AG04449 (cell line): ENCODE results near the gene ABHD17C.

ENCODE experiments used
- CTCF ChIA-PET: fragments of 350-600 bp; formaldehyde crosslinking; extraction: SDS; loops from one replicate; lab custom pipeline; 2021; ENCODE audit warnings: antibody characterized with exemption; lab: Yijun Ruan, JAX
- POLR2A ChIA-PET: fragments of 400-600, 350-600 bp; formaldehyde crosslinking; extraction: SDS; loops from one replicate; lab custom pipeline; 2020; ENCODE audit warnings: antibody characterized with exemption, inconsistent platforms; lab: Yijun Ruan, JAX
- DNase-seq: peaks from one replicate; pipeline ENCODE4 v3.0.0-alpha.2; 2010; ENCODE audit warnings: low read depth, low spot score
- H3K4me3 ChIP-seq: 2 replicates; pipeline ENCODE4 v1.5.1; 2011; ENCODE audit warnings: low read depth, mild to moderate bottlenecking, control low read depth, low read length
- TF ChIP-seq, protein P1 (sequence below): IDR thresholded peaks from one replicate; pipeline ENCODE4 v1.5.1; 2011; ENCODE audit warnings: mild to moderate bottlenecking, moderate library complexity, low read length, control low read depth, inconsistent platforms; ENCODE audit not compliant: insufficient read depth; ENCODE audit errors: missing control alignments

Gene ABHD17C

DNA sequence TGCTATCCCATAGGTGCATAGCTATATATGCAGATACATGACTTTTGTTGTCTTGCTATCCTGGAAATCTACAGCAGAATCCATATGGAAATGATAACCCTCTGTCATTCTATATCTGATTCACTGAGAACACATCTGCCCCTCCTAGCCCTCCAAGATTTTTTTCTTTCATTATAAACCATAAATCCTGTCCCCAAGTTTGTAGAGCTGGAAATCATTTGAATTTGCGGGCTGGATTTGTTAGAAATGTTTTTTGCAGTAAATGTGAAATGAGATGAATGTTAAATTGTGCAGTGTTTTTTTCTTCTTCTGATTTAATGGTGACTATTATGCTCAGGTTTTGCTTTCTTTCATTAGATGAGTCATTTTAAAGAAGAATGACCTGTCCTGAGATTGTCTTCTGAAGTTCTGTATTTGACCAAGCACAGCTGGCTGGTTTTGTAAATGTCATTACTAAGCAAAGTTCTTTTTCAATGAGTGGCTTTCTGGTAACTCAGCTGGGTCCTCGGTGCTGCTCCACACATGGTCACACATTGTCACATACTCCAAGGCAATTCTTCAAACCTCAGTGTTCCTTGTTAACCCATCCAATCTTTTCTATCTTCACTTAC lies 25.3 kb upstream of the ABHD17C start:
- CTCF ChIA-PET = interaction anchor here (1.6 to 2.9 kb wide), 2 partner anchors 9 to 213 kb away, joined by 5 to 16 read pairs; no protein-coding TSS in a partner anchor

GRCh38 chr15:80673561-80674244 lies 21.4 kb upstream of the ABHD17C start:
- no peak for DNase-seq
- ChIA-PET POLR2A (interaction anchor here (0.9 kb wide), 1 partner anchor 7 kb away, joined by 3 read pairs; no protein-coding TSS in a partner anchor), CTCF (interaction anchor here (0.8 to 3.0 kb wide), 7 partner anchors 8 to 217 kb away, joined by 3 to 18 read pairs (median 4); partner anchors contain the start of gene CEMIP)
- H3K4me3 ChIP-seq = no peak overlapping the region
- TF ChIP-seq, protein P1, sequence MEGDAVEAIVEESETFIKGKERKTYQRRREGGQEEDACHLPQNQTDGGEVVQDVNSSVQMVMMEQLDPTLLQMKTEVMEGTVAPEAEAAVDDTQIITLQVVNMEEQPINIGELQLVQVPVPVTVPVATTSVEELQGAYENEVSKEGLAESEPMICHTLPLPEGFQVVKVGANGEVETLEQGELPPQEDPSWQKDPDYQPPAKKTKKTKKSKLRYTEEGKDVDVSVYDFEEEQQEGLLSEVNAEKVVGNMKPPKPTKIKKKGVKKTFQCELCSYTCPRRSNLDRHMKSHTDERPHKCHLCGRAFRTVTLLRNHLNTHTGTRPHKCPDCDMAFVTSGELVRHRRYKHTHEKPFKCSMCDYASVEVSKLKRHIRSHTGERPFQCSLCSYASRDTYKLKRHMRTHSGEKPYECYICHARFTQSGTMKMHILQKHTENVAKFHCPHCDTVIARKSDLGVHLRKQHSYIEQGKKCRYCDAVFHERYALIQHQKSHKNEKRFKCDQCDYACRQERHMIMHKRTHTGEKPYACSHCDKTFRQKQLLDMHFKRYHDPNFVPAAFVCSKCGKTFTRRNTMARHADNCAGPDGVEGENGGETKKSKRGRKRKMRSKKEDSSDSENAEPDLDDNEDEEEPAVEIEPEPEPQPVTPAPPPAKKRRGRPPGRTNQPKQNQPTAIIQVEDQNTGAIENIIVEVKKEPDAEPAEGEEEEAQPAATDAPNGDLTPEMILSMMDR = no peak

More for the DNA sequence above, 25.3 kb upstream of the ABHD17C start:
- no peak overlapping the region for H3K4me3 ChIP-seq
- no peak for DNase-seq
- POLR2A ChIA-PET = interaction anchor here (1.2 kb wide), 1 partner anchor 25 kb away, joined by 4 read pairs; the partner anchor contains the start of gene ABHD17C
- TF ChIP-seq, protein P1 = no peak

GRCh38 chr15:80674245-80674614 lies 20.9 kb upstream of the ABHD17C start:
- DNase-seq = no peak
- H3K4me3 ChIP-seq = no peak overlapping the region
- TF ChIP-seq, protein P1 = no peak
- CTCF ChIA-PET = interaction anchor here (1.1 to 3.0 kb wide), 5 partner anchors 8 to 218 kb away, joined by 3 to 18 read pairs (median 6); no protein-coding TSS in a partner anchor
- POLR2A ChIA-PET = interaction anchor here (0.9 kb wide), 1 partner anchor 8 kb away, joined by 3 read pairs; no protein-coding TSS in a partner anchor

- no peak overlapping the region for H3K4me3 ChIP-seq
- ChIA-PET CTCF (no interaction called here), POLR2A (no interaction called here)
- TF ChIP-seq, protein P1 = no peak
- no peak for DNase-seq
Observed at GRCh38 chr15:80677041-80677440, 18.1 kb upstream of the ABHD17C start.

GRCh38 chr15:80679167-80679803 lies 15.8 kb upstream of the ABHD17C start:
- POLR2A ChIA-PET = no interaction called here
- CTCF ChIA-PET = no interaction called here
- TF ChIP-seq, protein P1 = no peak
- DNase-seq = no peak
- H3K4me3 ChIP-seq = no peak overlapping the region

- H3K4me3 ChIP-seq = no peak overlapping the region
- ChIA-PET CTCF (no interaction called here), POLR2A (no interaction called here)
- DNase-seq = no peak
- TF ChIP-seq, protein P1 = no peak
Observed at GRCh38 chr15:80679804-80680175, 15.3 kb upstream of the ABHD17C start.
